Measurements from ENCODE around the gene CYB5RL. TPM values are rescaled to one million over a fixed set of nuclear protein-coding genes. Genes with fewer than 3 reads are reported as not detected.

CYB5RL gene
- total and polyA plus RNA-seq, 2 donors (not counting 3 experiments of a cell fraction or from before 2014, with no cell fraction given): 5.8 to 8.6 TPM

- no peak overlapping the region for H3K27ac ChIP-seq (ENCODE audit: insufficient read depth, low read depth, low read length)
- intact Hi-C loops (cut with micrococcal nuclease) (loop anchor here (5.0 kb wide), 1 partner anchor 283 kb away; no protein-coding TSS in a partner anchor), dilution Hi-C loops (cut with MboI; ENCODE audit: extremely low pct_ligation_motif_present, low sequenced_read_pairs) (no loop called here)
- no peak overlapping the region for H3K9ac ChIP-seq (replicated peaks; ENCODE audit: extremely low read depth, insufficient read depth, low read length)
- BruUV-seq (replicated peaks): no TSS peak
- peaks cover 28% of the 10 kb centered on the region for H3K79me2 ChIP-seq (ENCODE audit: control insufficient read depth, insufficient read depth, low read length)
- peaks cover 11 to 18% of the 10 kb centered on the region in 2 experiments for H3K36me3 ChIP-seq (ENCODE audit: control insufficient read depth in 2 of 2, extremely low read depth in 1 of 2, insufficient read depth in 2 of 2, low read length in 2 of 2)
- H3K4me1 ChIP-seq (ENCODE audit: control insufficient read depth, extremely low read depth, insufficient read depth, low read length): peaks cover 30% of the 10 kb centered on the region
- H2AFZ ChIP-seq (ENCODE audit: low read depth, low read length): no peak overlapping the region
- DNase-seq (ENCODE audit: low read depth, low spot score) (no peak), FAIRE-seq (no peak)
- H3K4me3 ChIP-seq (replicated peaks in 1 of 3; ENCODE audit: insufficient read depth in 1 of 3, low read depth in 1 of 3, low read length in 3 of 3): no peak overlapping the region
- CTCF ChIA-PET: interaction anchor here (2.8 kb wide), 1 partner anchor 83 kb away, joined by 11 read pairs; no protein-coding TSS in a partner anchor
- no peaks in the 10 kb centered on the region for H4K20me1 ChIP-seq (replicated peaks; ENCODE audit: control insufficient read depth, extremely low read depth, insufficient read depth, low read length)
- no peak overlapping the region for H3K4me2 ChIP-seq (ENCODE audit: insufficient read depth, low read length)
- no peaks in the 10 kb centered on the region for H3K9me1 ChIP-seq (replicated peaks; ENCODE audit: control insufficient read depth, extremely low read depth, insufficient read depth, low read length)
- TF ChIP-seq POLR2AphosphoS5 (IDR thresholded peaks at IDR 0.05; ENCODE audit: insufficient read depth, low read depth, low read length): no peak
- no peaks in the 10 kb centered on the region for H3K27me3 ChIP-seq (ENCODE audit: control insufficient read depth in 2 of 2, insufficient read depth in 2 of 2, low read length in 2 of 2)
- H3K9me3 ChIP-seq (replicated peaks; ENCODE audit: control insufficient read depth, insufficient read depth, low read length): no peaks in the 10 kb centered on the region
- POLR2A ChIA-PET: no interaction called here
These were observed 4.4 kb upstream of the CYB5RL start for GRCh38 chr1:54204199-54204598.

- H3K27ac ChIP-seq (ENCODE audit: insufficient read depth, low read depth, low read length): peak overlapping the region; percentile 55
- DNase-seq (ENCODE audit: low read depth, low spot score) (no peak), FAIRE-seq (no peak)
- ChIA-PET POLR2A (no interaction called here), CTCF (interaction anchor here (1.0 to 2.6 kb wide), 11 partner anchors 10 to 299 kb away, joined by 3 to 20 read pairs (median 6); no protein-coding TSS in a partner anchor)
- peak overlapping the region; percentile 68 for H3K4me2 ChIP-seq (ENCODE audit: insufficient read depth, low read length)
- H2AFZ ChIP-seq (ENCODE audit: low read depth, low read length): peak overlapping the region; percentile 86
- TF ChIP-seq GATA2 (IDR thresholded peaks at IDR 0.05; ENCODE audit: insufficient read depth, insufficient read length, low read depth, low read length) (no peak), EZH2 (IDR thresholded peaks at IDR 0.05; ENCODE audit: borderline replicate concordance, low read depth, low read length, severe bottlenecking) (no peak)
- H3K36me3 ChIP-seq (ENCODE audit: control insufficient read depth in 2 of 2, extremely low read depth in 1 of 2, insufficient read depth in 2 of 2, low read length in 2 of 2): peaks cover 6 to 8% of the 10 kb centered on the region in 2 experiments
- peaks cover 28% of the 10 kb centered on the region for H3K79me2 ChIP-seq (ENCODE audit: control insufficient read depth, insufficient read depth, low read length)
- H3K9me3 ChIP-seq (replicated peaks; ENCODE audit: control insufficient read depth, insufficient read depth, low read length): no peaks in the 10 kb centered on the region
- intact Hi-C loops (cut with micrococcal nuclease): loop anchor here (1.0 to 5.0 kb wide), 4 partner anchors 80 to 287 kb away; partner anchors contain the start of genes SSBP3, TCEANC2 and TMEM59
- H3K4me3 ChIP-seq (replicated peaks in 1 of 3; ENCODE audit: insufficient read depth in 1 of 3, low read depth in 1 of 3, low read length in 3 of 3): peak overlapping the region; percentile 58 to 67 (median 58)
- TSS peak; percentile 59 for BruUV-seq (replicated peaks)
- dilution Hi-C loops (cut with MboI; ENCODE audit: extremely low pct_ligation_motif_present, low sequenced_read_pairs): no loop called here
- H3K9ac ChIP-seq (replicated peaks; ENCODE audit: extremely low read depth, insufficient read depth, low read length): peak overlapping the region; percentile 79
- no peaks in the 10 kb centered on the region for H4K20me1 ChIP-seq (replicated peaks; ENCODE audit: control insufficient read depth, extremely low read depth, insufficient read depth, low read length)
- H3K4me1 ChIP-seq (ENCODE audit: control insufficient read depth, extremely low read depth, insufficient read depth, low read length): peaks cover 19% of the 10 kb centered on the region
- H3K27me3 ChIP-seq (ENCODE audit: control insufficient read depth in 2 of 2, insufficient read depth in 2 of 2, low read length in 2 of 2): no peaks in the 10 kb centered on the region
- no peaks in the 10 kb centered on the region for H3K9me1 ChIP-seq (replicated peaks; ENCODE audit: control insufficient read depth, extremely low read depth, insufficient read depth, low read length)
These were observed 728 bp upstream of the CYB5RL start for GRCh38 chr1:54200519-54200997.

Data from endothelial cell of umbilical vein (primary cell).